ENCODE data around the gene SLC25A20. TPM values are rescaled to one million over a fixed set of nuclear protein-coding genes. Genes with fewer than 3 reads are reported as not detected.

The SLC25A20 gene
- total and polyA plus RNA-seq, 8 donors: 12.2 to 24.7 (median 13.7) TPM

- peaks cover 0 to 46% of the 10 kb centered on the region in 2 donors for H3K36me3 ChIP-seq
- no peak for TF ChIP-seq CTCF (IDR thresholded peaks at IDR 0.05)
- H3K4me3 ChIP-seq: no peak overlapping the region
- H3K4me1 ChIP-seq: no peaks in the 10 kb centered on the region
- no peaks in the 10 kb centered on the region for H3K9me3 ChIP-seq
- DNase-seq (no peak), ATAC-seq (no peak)
- no peaks in the 10 kb centered on the region for H3K27me3 ChIP-seq
- intact Hi-C loops (cut with DNase I): no loop called here
- H3K27ac ChIP-seq: no peak overlapping the region
Observed at GRCh38 chr3:48863122-48863521, 35.6 kb downstream of the SLC25A20 start.

- Histone ChIP-seq H3K27me3 (no peaks in the 10 kb centered on the region), H3K27ac (no peak overlapping the region), H3K4me3 (no peak overlapping the region), H3K4me1 (no peaks in the 10 kb centered on the region), H3K36me3 (peaks cover 0 to 71% of the 10 kb centered on the region in 2 donors), H3K9me3 (no peaks in the 10 kb centered on the region)
- no peak for DNase-seq
- intact Hi-C loops (cut with DNase I): no loop called here
- no peak for TF ChIP-seq CTCF (IDR thresholded peaks at IDR 0.05)
- no peak for ATAC-seq
Observed at GRCh38 chr3:48859206-48859605, 39.5 kb downstream of the SLC25A20 start.

- no peak overlapping the region for H3K4me3 ChIP-seq
- DNase-seq: no peak
- no peak for ATAC-seq
- H3K9me3 ChIP-seq: no peaks in the 10 kb centered on the region
- no peak overlapping the region for H3K27ac ChIP-seq
- intact Hi-C loops (cut with DNase I): no loop called here
- no peaks in the 10 kb centered on the region for H3K27me3 ChIP-seq
- H3K36me3 ChIP-seq: peaks cover 0 to 71% of the 10 kb centered on the region in 2 donors
- no peaks in the 10 kb centered on the region for H3K4me1 ChIP-seq
- no peak for TF ChIP-seq CTCF (IDR thresholded peaks at IDR 0.05)
Observed at GRCh38 chr3:48858709-48859108, 40.0 kb downstream of the SLC25A20 start.

GRCh38 chr3:48857641-48858040 is 41.0 kb downstream of the SLC25A20 start:
- H3K27me3 ChIP-seq: no peaks in the 10 kb centered on the region
- no peak overlapping the region for H3K27ac ChIP-seq
- H3K4me3 ChIP-seq: no peak overlapping the region
- peaks cover 0 to 71% of the 10 kb centered on the region in 2 donors for H3K36me3 ChIP-seq
- no peaks in the 10 kb centered on the region for H3K9me3 ChIP-seq
- no peak for DNase-seq
- TF ChIP-seq CTCF (IDR thresholded peaks at IDR 0.05): no peak
- H3K4me1 ChIP-seq: no peaks in the 10 kb centered on the region
- intact Hi-C loops (cut with DNase I): no loop called here
- ATAC-seq: no peak

- no peak for ATAC-seq
- Histone ChIP-seq H3K27me3 (no peaks in the 10 kb centered on the region), H3K27ac (no peak overlapping the region), H3K4me1 (no peaks in the 10 kb centered on the region), H3K9me3 (no peaks in the 10 kb centered on the region), H3K4me3 (no peak overlapping the region), H3K36me3 (peaks cover 0 to 61% of the 10 kb centered on the region in 2 donors)
- TF ChIP-seq CTCF (IDR thresholded peaks at IDR 0.05): no peak
- DNase-seq: no peak
- intact Hi-C loops (cut with DNase I): no loop called here
Observed at GRCh38 chr3:48856469-48856868, 42.2 kb downstream of the SLC25A20 start.
